Measurements from ENCODE around the gene CYBC1.

- TF ChIP-seq CTCF (IDR thresholded peaks at IDR 0.05; ENCODE audit: low read depth, low read length, poor library complexity, severe bottlenecking) (peak; percentile 88), EZH2phosphoT487 (IDR thresholded peaks at IDR 0.05; ENCODE audit: borderline replicate concordance, low read length) (no peak)
Measured at GRCh38 chr17:82494236-82495055, 43.9 kb upstream of the CYBC1 start.
